IPS-18c (cell line): Measurements from ENCODE around the gene ELMO2.

Experiments used
- H3K4me3 ChIP-seq: 2 replicates; pipeline ENCODE4 v1.7.0; 2013; ENCODE audit warnings: low read depth, mild to moderate bottlenecking, low read length, moderate library complexity; ENCODE audit not compliant: insufficient read depth
- H3K9me3 ChIP-seq: one replicate; pipeline ENCODE4 v1.6.1; 2013; ENCODE audit warnings: mild to moderate bottlenecking, low read length, moderate library complexity; ENCODE audit not compliant: control insufficient read depth, insufficient read depth

Gene ELMO2

GRCh38 chr20:46406200-46406985 is at the start of gene ELMO2:
ELMO2 (minus strand) TSS chr20:46406615; CDS start chr20:46394482, 12,133 bp downstream.
- no peaks in the 10 kb centered on the region for H3K9me3 ChIP-seq

DNA sequence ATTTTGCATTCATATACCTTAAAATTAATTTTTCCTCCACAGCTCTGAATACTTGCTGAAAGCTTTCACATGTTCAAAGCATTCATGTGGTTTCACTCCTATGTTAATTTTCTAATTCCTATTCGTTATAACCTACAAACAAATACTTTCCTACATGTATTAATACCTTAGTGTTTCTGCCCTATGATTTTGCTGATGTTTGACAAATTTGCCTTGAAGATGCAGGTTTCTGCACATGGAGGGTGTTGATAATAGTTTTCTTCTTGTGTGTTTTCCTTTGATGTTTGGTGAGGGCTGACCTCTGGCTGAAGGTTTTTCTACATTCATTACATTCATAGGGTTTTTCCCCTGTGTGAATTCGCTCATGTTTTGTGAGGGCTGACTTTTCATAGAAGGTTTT is 49.3 kb upstream of the ELMO2 start:
- Histone ChIP-seq H3K9me3 (peaks cover 7% of the 10 kb centered on the region), H3K4me3 (no peak overlapping the region)

More at GRCh38 chr20:46406200-46406985, at the start of gene ELMO2:
- H3K4me3 ChIP-seq: peak within 1 kb of the TSS; percentile 99

DNA sequence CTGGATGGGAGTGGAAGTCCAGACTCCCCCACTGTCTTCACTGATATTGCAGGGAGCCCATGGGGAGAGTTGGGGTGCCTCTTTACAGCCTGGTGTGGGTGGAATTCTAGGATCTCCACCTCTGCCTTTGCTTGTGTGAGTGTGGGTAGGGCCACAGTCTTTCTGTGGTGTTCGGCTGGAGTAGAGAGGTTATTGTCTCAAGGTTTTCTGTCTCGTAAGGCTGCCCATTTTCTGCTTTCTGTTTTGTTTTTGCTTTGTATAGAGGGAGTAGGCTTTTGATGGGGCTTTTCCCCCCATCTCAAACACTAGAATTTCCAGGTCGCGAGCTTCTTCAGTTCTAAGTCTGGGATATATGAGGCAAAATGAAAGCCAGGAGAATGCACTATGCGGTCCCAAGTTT is 40.4 kb upstream of the ELMO2 start:
- H3K4me3 ChIP-seq: no peak overlapping the region
- H3K9me3 ChIP-seq: peaks cover 7% of the 10 kb centered on the region

- Histone ChIP-seq H3K4me3 (no peak overlapping the region), H3K9me3 (no peaks in the 10 kb centered on the region)
These were observed 33.4 kb upstream of the ELMO2 start for GRCh38 chr20:46439837-46440236.

DNA sequence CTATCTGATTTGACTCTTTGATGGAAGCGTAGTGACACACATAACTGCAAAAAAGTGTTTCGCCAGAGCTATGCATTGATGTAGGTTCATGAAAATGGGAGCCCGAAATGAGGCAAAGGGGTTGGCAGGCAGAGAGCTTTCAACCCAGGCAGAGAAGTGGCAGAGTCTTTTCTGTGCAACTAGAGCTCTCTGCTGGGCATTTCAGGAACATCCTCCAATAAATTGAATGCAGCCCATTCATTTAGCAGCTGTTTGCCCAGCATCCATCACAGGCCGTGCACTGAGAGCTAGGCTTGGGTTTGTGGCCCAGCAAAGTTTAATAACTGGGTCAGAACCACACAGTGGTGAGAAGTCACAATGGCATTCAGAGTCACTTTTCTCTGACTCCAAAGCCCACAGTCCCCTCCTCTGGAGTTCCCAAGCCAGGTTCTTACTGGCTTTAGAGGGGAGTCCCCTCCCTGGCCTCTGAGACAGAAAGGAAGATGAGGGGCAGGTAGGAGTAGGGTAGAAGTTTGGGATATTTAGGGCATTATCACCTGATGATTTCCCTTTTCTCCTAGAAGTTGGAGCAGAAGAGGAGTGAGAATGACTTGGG is 31.8 kb upstream of the ELMO2 start:
- Histone ChIP-seq H3K4me3 (no peak overlapping the region), H3K9me3 (no peaks in the 10 kb centered on the region)

GRCh38 chr20:46435146-46435545 is 28.7 kb upstream of the ELMO2 start:
- H3K4me3 ChIP-seq: no peak overlapping the region
- no peaks in the 10 kb centered on the region for H3K9me3 ChIP-seq

DNA sequence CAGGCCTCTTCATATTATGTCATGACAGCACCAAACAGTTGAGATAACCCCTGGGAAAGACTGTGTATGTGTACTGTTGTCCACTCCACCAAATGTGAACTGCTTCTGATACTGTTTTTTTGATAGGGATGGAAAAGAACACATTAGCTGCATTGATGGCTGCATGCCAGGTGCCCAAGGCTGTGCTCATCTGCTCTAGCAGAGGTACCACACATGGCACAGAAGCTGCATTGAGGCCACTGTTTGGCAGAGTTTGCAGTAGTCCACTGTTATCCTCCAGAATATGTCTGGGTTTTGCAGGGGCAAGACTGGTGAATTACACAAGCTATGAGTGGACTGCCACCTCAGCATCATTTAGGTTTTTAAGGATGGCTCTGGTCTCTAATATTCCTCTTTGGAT is 28.2 kb upstream of the ELMO2 start:
- Histone ChIP-seq H3K9me3 (no peaks in the 10 kb centered on the region), H3K4me3 (no peak overlapping the region)

- no peaks in the 10 kb centered on the region for H3K9me3 ChIP-seq
These were observed 26.6 kb upstream of the ELMO2 start for GRCh38 chr20:46433051-46433450.

GRCh38 chr20:46430921-46431712 is 24.7 kb upstream of the ELMO2 start:
- H3K9me3 ChIP-seq: no peaks in the 10 kb centered on the region
- no peak overlapping the region for H3K4me3 ChIP-seq

More at GRCh38 chr20:46433051-46433450, 26.6 kb upstream of the ELMO2 start:
- H3K4me3 ChIP-seq: no peak overlapping the region

GRCh38 chr20:46427384-46427783 is 21.0 kb upstream of the ELMO2 start:
- Histone ChIP-seq H3K4me3 (no peak overlapping the region), H3K9me3 (no peaks in the 10 kb centered on the region)

- H3K4me3 ChIP-seq: no peak overlapping the region; the same call in 1 of the 2 replicates
- H3K9me3 ChIP-seq: no peaks in the 10 kb centered on the region
These were observed 17.6 kb upstream of the ELMO2 start for GRCh38 chr20:46423882-46424482.

DNA sequence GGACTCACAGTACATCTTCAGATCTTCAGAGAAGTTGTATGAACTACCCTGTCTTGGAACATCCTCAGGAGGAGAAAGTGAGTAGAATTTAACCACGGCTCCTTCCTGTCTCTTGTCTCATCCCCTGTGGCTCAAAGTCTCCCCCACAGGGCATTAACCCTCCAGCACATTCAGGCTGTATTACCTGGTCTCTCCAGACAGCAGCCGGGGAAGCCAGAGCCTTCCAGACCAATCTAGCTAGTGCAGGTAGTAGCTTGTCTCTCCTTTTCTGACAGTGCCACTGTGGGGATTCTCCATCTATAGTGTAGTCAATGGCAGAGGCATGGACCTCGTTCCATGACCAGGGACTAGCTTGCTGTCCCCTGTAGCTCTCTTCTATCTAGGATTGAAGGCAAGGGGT is 16.9 kb upstream of the ELMO2 start:
- Histone ChIP-seq H3K4me3 (no peak overlapping the region), H3K9me3 (no peaks in the 10 kb centered on the region)

DNA sequence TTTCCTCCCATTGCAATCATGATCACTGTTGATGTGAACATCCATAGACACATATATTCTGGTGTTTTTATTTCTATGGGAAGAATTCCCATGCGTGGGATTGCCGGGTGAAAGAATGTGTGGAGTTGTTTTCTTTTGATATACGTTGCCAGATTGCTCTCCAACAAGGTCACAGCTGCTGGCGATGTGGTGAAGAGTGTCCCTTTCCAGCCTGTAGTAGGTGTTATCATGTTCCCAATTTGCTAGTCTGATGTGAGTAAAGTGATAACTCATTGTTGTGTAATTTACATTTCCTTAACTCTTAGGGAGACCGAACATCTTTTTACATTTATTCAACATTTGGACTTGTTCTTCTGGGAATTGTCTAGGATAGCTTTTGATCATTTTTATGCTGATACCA is 14.5 kb upstream of the ELMO2 start:
- no peak overlapping the region for H3K4me3 ChIP-seq
- H3K9me3 ChIP-seq: no peaks in the 10 kb centered on the region

GRCh38 chr20:46419882-46420281 is 13.5 kb upstream of the ELMO2 start:
- Histone ChIP-seq H3K9me3 (no peaks in the 10 kb centered on the region), H3K4me3 (no peak overlapping the region)

DNA sequence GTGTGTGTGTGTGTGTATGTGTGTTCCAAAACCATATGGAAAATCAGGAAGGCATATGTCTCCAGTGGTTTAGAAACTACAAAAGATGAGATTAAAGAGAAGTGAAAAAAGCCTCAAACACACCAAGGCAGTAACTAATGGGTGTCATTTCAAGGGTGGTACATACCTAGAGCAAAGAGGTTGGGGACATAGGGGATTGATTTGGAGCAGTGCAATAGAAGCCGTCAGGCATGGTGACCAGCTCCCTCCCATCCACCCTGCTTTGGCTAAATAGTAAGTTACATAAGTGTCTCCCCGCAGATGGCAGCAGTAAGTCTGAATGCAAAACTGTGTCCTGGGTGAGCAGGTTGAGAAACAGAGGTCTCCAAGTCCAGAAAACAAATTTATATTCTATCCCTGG is 10.4 kb upstream of the ELMO2 start:
- H3K9me3 ChIP-seq: no peaks in the 10 kb centered on the region

DNA sequence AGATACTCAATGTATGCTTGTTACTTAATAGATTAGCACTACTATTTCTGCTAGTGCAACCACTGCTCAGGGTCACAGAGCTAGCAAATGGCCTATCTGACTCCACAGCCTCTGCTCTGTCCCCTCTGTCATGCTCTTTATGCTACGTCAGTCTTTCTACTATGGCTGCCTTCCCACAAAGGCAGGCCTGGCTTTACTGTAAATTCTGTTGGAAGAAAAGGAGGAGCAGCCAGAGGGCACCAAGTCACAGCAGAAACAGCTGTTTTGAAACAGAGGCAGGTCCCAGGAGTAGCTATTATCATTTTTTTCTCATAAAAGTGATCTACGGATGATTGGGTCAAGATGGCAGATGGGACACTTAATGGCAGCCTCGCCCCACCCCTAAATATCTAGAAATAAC is 10.0 kb upstream of the ELMO2 start:
- H3K4me3 ChIP-seq: no peak overlapping the region
- H3K9me3 ChIP-seq: no peaks in the 10 kb centered on the region

More for the DNA sequence above, 10.4 kb upstream of the ELMO2 start:
- no peak overlapping the region for H3K4me3 ChIP-seq

GRCh38 chr20:46415773-46416172 is 9.4 kb upstream of the ELMO2 start:
- H3K4me3 ChIP-seq: no peak overlapping the region
- no peaks in the 10 kb centered on the region for H3K9me3 ChIP-seq
